Measurements from ENCODE around the gene IVD. TPM values are rescaled to one million over a fixed set of nuclear protein-coding genes. Genes with fewer than 3 reads are reported as not detected.

The IVD gene
- total and polyA plus RNA-seq, 2 of the 8 experiments (the other 6 are each of a cell fraction or from before 2014, with no cell fraction given) = 55.2 to 78.8 TPM

DNA sequence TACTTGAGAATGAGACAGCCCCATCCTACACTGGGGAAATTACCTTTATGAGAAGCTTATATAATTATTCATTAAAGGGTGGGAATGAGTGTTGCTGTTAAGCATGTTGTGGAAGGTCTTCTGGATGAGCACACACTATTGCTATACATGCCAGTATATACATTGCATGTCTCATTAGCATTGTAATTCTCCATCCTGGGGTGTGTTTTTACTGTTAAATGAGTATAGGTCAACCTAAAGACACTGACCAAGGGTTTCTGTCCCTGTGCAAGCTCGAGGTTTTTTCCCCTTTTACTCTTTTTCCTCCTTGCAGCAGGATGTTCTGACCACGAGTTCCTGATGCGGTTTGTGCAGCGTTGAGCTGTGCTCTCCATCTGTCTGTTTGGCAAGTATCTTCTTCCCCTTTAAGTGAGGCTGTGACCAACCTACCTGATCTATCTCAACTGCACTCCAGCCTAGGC lies 7.2 kb upstream of the IVD start:
- no peak overlapping the region for H3K9ac ChIP-seq (replicated peaks in 1 of 4; ENCODE audit: extremely low read depth in 1 of 4, low read depth in 3 of 4, low read length in 3 of 4)
- no peak overlapping the region for H3K18ac ChIP-seq (ENCODE audit: extremely low read depth, low read length)
- H2AK5ac ChIP-seq (ENCODE audit: low read depth, low read length) = no peak overlapping the region
- no peak overlapping the region for H3K14ac ChIP-seq (ENCODE audit: insufficient read length)
- H3K9me3 ChIP-seq (ENCODE audit: insufficient read depth in 2 of 2, low read depth in 1 of 2, low read length in 1 of 2) = no peaks in the 10 kb centered on the region
- H4K8ac ChIP-seq (ENCODE audit: extremely low read depth, insufficient read depth, low read length) = no peak overlapping the region
- no peaks in the 10 kb centered on the region for H3K4me1 ChIP-seq (replicated peaks in 1 of 4; ENCODE audit: control insufficient read depth in 3 of 4, insufficient read depth in 4 of 4, low read length in 3 of 4)
- H3K27me3 ChIP-seq (replicated peaks in 1 of 4; ENCODE audit: control insufficient read depth in 3 of 4, extremely low read depth in 1 of 4, insufficient read depth in 3 of 4, low read length in 3 of 4) = no peaks in the 10 kb centered on the region
- H2BK5ac ChIP-seq (ENCODE audit: low read depth, low read length) = no peak overlapping the region
- no peaks in the 10 kb centered on the region for H3K79me1 ChIP-seq (ENCODE audit: low read depth, low read length)
- H4K5ac ChIP-seq (ENCODE audit: insufficient read length, low read depth, low read length) = no peak overlapping the region
- H2BK12ac ChIP-seq (ENCODE audit: low read depth, low read length) = no peak overlapping the region
- no peak for TF ChIP-seq JUN (IDR thresholded peaks at IDR 0.05; ENCODE audit: low read depth, low read length)
- TF ChIP-seq POLR2AphosphoS5 (IDR thresholded peaks at IDR 0.05; ENCODE audit: low read depth, low read length) = no peak
- no peak for TF ChIP-seq KDM5A (IDR thresholded peaks at IDR 0.05; ENCODE audit: low read length)
- no peak for TF ChIP-seq CTBP2 (IDR thresholded peaks at IDR 0.05; ENCODE audit: borderline replicate concordance, insufficient read depth, insufficient read length, low read length)
- TF ChIP-seq POU5F1 (IDR thresholded peaks at IDR 0.05; ENCODE audit: low read depth, low read length) = no peak
- TF ChIP-seq YY1 (IDR thresholded peaks at IDR 0.05; ENCODE audit: low read depth, low read length) = no peak
- TF ChIP-seq SP2 (IDR thresholded peaks at IDR 0.05; ENCODE audit: low read length) = no peak
- no peak for TF ChIP-seq BRCA1 (IDR thresholded peaks at IDR 0.05; ENCODE audit: low read depth, low read length)
- TF ChIP-seq BCL11A (IDR thresholded peaks at IDR 0.05; ENCODE audit: low read depth in 2 of 2, low read length in 2 of 2) = no peak
- TF ChIP-seq CHD1 (IDR thresholded peaks at IDR 0.05; ENCODE audit: low read depth, low read length) = no peak
- TF ChIP-seq SAP30 (IDR thresholded peaks at IDR 0.05; ENCODE audit: insufficient read depth, insufficient replicate concordance, low read length) = no peak
- TF ChIP-seq SIRT6 (IDR thresholded peaks at IDR 0.05; ENCODE audit: low read length) = no peak
- TF ChIP-seq, protein P1, sequence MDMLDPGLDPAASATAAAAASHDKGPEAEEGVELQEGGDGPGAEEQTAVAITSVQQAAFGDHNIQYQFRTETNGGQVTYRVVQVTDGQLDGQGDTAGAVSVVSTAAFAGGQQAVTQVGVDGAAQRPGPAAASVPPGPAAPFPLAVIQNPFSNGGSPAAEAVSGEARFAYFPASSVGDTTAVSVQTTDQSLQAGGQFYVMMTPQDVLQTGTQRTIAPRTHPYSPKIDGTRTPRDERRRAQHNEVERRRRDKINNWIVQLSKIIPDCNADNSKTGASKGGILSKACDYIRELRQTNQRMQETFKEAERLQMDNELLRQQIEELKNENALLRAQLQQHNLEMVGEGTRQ (IDR thresholded peaks at IDR 0.05; ENCODE audit: low read length) = no peak
- DNase-seq (ENCODE audit: low read depth in 1 of 2, low spot score in 2 of 2) = no peak
- no peak overlapping the region for H4K91ac ChIP-seq (replicated peaks; ENCODE audit: insufficient read length, low read length)
- H2BK15ac ChIP-seq (ENCODE audit: low read length) = no peak overlapping the region
- WGBS, 2 experiments (ENCODE audit: extremely low coverage in 1 of 2, insufficient coverage in 1 of 2, insufficient read length in 1 of 2, insufficient replicate concordance in 2 of 2, low coverage in 1 of 2, low lambda C conversion rate in 2 of 2, missing lambda C conversion rate in 1 of 2) = 87% methylated on average over 4 of the region's 4 CpGs; no CpG with 5 or more reads in 1 of the 2 experiments
- ChIA-PET POLR2A (ENCODE audit: partially characterized antibody) (interaction anchor here (1.5 to 3.2 kb wide), 5 partner anchors 9 to 17 kb away, joined by 4 to 14 read pairs (median 6); partner anchors contain the start of gene KNSTRN), CTCF (ENCODE audit: partially characterized antibody) (interaction anchor here (0.7 to 3.1 kb wide), 8 partner anchors 9 to 181 kb away, joined by 3 to 9 read pairs (median 4); no protein-coding TSS in a partner anchor)
- H3K27ac ChIP-seq (ENCODE audit: low read depth, low read length) = no peak overlapping the region
- no peak overlapping the region for H2AFZ ChIP-seq (ENCODE audit: low read length)
- no peak overlapping the region for H3K4me3 ChIP-seq (ENCODE audit: extremely low read depth in 1 of 4, insufficient read depth in 2 of 4, low read depth in 3 of 4, low read length in 4 of 4)
- no peak overlapping the region for H3K23ac ChIP-seq (ENCODE audit: insufficient read length)
- no peak for FAIRE-seq
- peaks cover 0 to 4% of the 10 kb centered on the region in 2 experiments for H4K20me1 ChIP-seq (replicated peaks in 1 of 2; ENCODE audit: control insufficient read depth in 1 of 2, insufficient read depth in 2 of 2, low read length in 2 of 2)
- no peaks in the 10 kb centered on the region for H3K79me2 ChIP-seq (ENCODE audit: control insufficient read depth in 1 of 2, insufficient read depth in 2 of 2, low read length in 2 of 2)
- no peak overlapping the region for H2BK120ac ChIP-seq (replicated peaks; ENCODE audit: low read depth, low read length)
- H3K56ac ChIP-seq (replicated peaks; ENCODE audit: insufficient read length, low read depth, low read length) = no peak overlapping the region
- H3K23me2 ChIP-seq (ENCODE audit: low read depth, low read length) = no peaks in the 10 kb centered on the region
- H3K4ac ChIP-seq (replicated peaks; ENCODE audit: insufficient read length, low read depth, low read length) = no peak overlapping the region
- peaks cover 3 to 7% (median 4%) of the 10 kb centered on the region in 4 experiments; a peak in 7 of 8 replicates for H3K36me3 ChIP-seq (ENCODE audit: control insufficient read depth in 2 of 4, insufficient read depth in 4 of 4, low read length in 3 of 4)
- H2BK20ac ChIP-seq (ENCODE audit: low read length) = no peak overlapping the region
- H3K4me2 ChIP-seq (ENCODE audit: insufficient read depth in 1 of 2, low read depth in 2 of 2, low read length in 2 of 2) = no peak overlapping the region
